GM19372 (cell line): ENCODE results near the gene PLA2G2C.

Experiments used
- ATAC-seq: cut with Tn5 transposase; IDR thresholded peaks from one replicate; pipeline ENCODE4 v1.9.1; 2021; ENCODE audit warnings: mild to moderate bottlenecking, low read depth, moderate library complexity; ENCODE audit not compliant: unreplicated experiment

Gene PLA2G2C

GRCh38 chr1:20210736-20211460 is 24.6 kb upstream of the PLA2G2C start:
- no peak for ATAC-seq

- no peak for ATAC-seq
Measured at GRCh38 chr1:20209471-20209870, 23.2 kb upstream of the PLA2G2C start.

- no peak for ATAC-seq
Measured at GRCh38 chr1:20207546-20207945, 21.2 kb upstream of the PLA2G2C start.

GRCh38 chr1:20202166-20202565 is 15.8 kb upstream of the PLA2G2C start:
- ATAC-seq, result no peak

DNA sequence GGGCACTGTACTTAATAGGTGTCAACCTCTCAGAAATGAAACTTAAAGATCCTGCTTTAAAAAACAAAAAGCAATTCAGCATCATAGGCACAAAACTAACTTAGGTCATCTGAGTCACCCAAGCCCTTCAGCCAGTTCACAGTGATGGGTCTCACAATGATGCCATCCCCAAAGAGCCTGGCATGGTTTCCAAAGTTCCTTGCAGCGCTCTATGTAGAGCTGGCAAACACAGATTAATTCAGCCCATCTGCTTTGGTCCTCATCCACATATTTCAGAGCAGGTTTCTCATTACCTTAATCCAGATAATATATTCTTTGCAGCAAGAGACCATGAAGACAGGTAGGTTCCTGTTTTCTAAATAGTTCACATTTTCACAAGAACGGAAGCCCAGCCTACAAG is 14.6 kb upstream of the PLA2G2C start:
- no peak for ATAC-seq

GRCh38 chr1:20199840-20200239 is 13.5 kb upstream of the PLA2G2C start:
- ATAC-seq, result no peak

DNA sequence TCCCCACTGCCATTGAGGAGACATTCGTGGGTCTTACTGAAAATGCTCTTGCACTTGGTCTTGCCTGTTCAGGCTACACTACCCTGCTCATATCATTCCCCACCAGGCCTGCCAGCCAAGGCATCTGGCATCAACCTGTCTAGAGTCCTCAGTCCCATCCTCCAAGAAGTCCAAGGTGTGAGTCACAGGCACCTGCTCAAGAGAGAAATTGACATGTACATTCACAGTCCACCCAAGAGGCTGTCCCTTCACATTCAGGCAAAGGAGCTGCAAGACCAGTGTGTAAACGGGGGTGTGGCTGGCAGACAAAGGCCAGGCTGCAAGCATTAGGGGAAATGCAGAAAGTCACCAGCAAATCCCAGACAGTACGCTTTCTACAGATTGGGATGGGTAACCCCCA is 13.1 kb upstream of the PLA2G2C start:
- ATAC-seq, result no peak

- ATAC-seq, result no peak
Measured at GRCh38 chr1:20198918-20199317, 12.6 kb upstream of the PLA2G2C start.

GRCh38 chr1:20198296-20198695 is 12.0 kb upstream of the PLA2G2C start:
- no peak for ATAC-seq

GRCh38 chr1:20197329-20197791 is 11.0 kb upstream of the PLA2G2C start:
- ATAC-seq, result no peak

DNA sequence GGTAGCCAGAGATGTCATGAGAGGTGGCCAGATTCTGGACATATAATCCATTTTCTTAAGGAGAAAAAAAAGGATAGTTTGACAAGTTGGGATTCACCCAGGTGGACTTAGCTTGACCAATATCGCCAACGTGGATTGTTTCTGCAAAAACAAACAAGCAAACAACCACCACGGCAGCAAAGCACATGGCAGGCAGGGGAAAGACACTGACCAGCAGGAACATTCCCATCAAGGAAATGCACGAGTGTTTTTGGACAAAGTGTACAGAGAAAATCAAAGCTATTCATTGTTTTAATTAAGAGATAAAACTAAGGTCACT is 9.1 kb upstream of the PLA2G2C start:
- ATAC-seq, result no peak

- ATAC-seq, result no peak
Measured at GRCh38 chr1:20194757-20195461, 8.6 kb upstream of the PLA2G2C start.

- no peak for ATAC-seq
Measured at GRCh38 chr1:20194224-20194623, 7.9 kb upstream of the PLA2G2C start.

DNA sequence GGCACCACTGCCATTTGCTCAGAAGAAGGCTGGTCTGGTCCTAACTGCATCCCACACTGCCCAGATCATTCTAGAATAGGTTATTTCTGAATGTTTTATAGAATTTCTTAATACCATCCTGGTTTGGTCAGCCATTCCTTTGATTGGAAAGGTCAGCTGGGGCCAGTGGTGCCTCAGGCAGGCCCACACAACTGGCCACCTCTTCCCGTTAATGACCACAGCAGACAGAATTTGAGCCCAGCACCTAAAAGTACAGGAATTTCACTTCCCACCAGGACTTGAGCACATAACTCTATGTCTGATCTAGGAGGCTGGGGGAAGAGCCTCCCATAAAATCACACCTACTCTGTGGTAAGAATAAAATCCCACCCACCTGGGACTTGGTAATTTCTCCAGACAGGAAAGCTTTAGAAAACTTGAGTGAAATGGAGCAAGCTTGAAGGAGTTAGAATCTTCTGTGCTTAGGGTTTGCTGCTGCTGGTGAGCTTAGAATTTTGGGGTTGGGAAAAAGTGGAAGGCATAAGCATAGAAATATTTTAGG is 6.6 kb upstream of the PLA2G2C start:
- ATAC-seq, result no peak

DNA sequence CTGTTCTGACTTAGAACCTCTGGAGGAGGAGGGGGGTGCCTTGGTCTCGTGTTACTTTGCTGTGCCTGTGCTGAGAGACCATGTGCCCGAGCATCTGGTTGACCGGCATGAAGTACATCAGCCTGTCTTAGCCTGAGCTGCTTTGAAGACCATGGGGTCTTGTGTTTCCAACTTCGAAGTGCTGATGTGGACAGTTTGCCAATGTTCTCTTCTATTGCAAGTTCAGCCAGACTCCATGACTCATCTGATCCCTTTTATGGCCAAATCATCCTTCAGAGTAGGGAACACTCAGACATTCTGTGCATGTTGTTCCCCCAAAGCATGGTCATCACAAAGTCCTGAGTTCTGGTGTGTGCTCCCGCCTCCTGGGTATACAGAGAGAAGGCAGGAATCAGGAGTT is 6.0 kb upstream of the PLA2G2C start:
- ATAC-seq, result no peak

DNA sequence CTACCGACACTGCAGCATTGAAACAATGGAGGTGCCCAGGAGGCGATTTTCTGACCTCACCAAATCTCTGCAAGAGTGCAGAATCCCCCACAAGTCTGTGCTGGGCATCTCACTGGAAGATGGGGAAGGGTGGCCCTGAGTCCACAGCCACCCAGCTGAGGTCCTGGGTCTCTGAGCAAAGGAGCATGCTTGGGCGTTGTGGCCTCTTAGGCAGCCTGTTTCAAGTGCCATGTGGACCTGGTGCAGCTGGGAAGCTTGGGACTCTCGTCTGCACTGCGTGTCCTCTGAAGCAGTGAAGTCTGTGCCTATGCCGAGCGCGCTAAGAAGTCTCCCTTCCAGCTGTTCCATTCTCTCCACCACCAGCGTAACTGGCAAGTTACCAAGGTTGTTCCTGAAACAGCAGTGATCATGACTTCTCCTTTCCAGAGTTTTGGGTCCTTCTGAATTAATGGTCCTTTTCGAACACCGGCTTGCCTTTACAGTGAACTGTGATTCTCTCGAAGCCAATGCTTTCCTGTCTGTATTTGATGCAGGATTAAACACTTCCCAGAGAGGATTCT is 5.0 kb upstream of the PLA2G2C start:
- ATAC-seq, result no peak

GRCh38 chr1:20190256-20191160 is 4.2 kb upstream of the PLA2G2C start:
- ATAC-seq, result no peak

GRCh38 chr1:20189664-20190063 is 3.3 kb upstream of the PLA2G2C start:
- ATAC-seq, result no peak

- no peak for ATAC-seq
Measured at GRCh38 chr1:20188455-20188817, 2.1 kb upstream of the PLA2G2C start.

- no peak for ATAC-seq
Measured at GRCh38 chr1:20187813-20188454, 1.6 kb upstream of the PLA2G2C start.
